MCF 10A (cell line): ENCODE results near the gene AUTS2. TPM values are rescaled to one million over a fixed set of nuclear protein-coding genes. Genes with fewer than 3 reads are reported as not detected.

Experiments
- BruUV-seq: library from RNA; stranded (reverse); fragments of 400-500 nt; replicated peaks from 2 replicates; lab custom pipeline; 2021; lab: Mats Ljungman, UMichigan
- CTCF ChIA-PET: fragments of 300-600 bp; sonication (Branson Sonifier 250); formaldehyde crosslinking; extraction: SDS; loops from one replicate; lab custom pipeline; 2021; ENCODE audit warnings: antibody characterized with exemption, inconsistent platforms; lab: Yijun Ruan, JAX
- POLR2A ChIA-PET: fragments of 300-600, 350-650 bp; sonication (Branson Sonifier 250); formaldehyde crosslinking; extraction: SDS; loops from one replicate; lab custom pipeline; 2020; ENCODE audit warnings: antibody characterized with exemption, inconsistent platforms; lab: Yijun Ruan, JAX
- DNase-seq: peaks from one replicate; pipeline ENCODE4 v3.0.0-alpha.2; 2018; ENCODE audit not compliant: unreplicated experiment
- H3K27ac Mint-ChIP-seq: one replicate; pipeline ENCODE4 v1.8.0; 2022; ENCODE audit warnings: mild to moderate bottlenecking, low read depth, mixed read lengths; ENCODE audit not compliant: unreplicated experiment
- H3K27me3 Mint-ChIP-seq: one replicate; pipeline ENCODE4 v1.8.0; 2022; ENCODE audit warnings: mixed read lengths; ENCODE audit not compliant: insufficient read depth, unreplicated experiment
- H3K36me3 Mint-ChIP-seq: one replicate; pipeline ENCODE4 v1.8.0; 2022; ENCODE audit warnings: mild to moderate bottlenecking, moderate library complexity, mixed read lengths; ENCODE audit not compliant: insufficient read depth, unreplicated experiment
- H3K4me1 Mint-ChIP-seq: one replicate; pipeline ENCODE4 v1.8.0; 2022; ENCODE audit warnings: mixed read lengths; ENCODE audit not compliant: insufficient read depth, unreplicated experiment
- H3K4me3 Mint-ChIP-seq: one replicate; pipeline ENCODE4 v1.8.0; 2022; ENCODE audit warnings: mild to moderate bottlenecking, moderate library complexity, mixed read lengths; ENCODE audit not compliant: unreplicated experiment
- H3K9me3 Mint-ChIP-seq: one replicate; pipeline ENCODE4 v1.8.0; 2022; ENCODE audit warnings: mixed read lengths; ENCODE audit not compliant: unreplicated experiment
- CTCF ChIP-seq: fragments of 200-600 bp; IDR thresholded peaks from one replicate; pipeline ENCODE4 v1.8.0; 2022; ENCODE audit warnings: antibody characterized with exemption, mild to moderate bottlenecking; ENCODE audit not compliant: unreplicated experiment
- intact Hi-C: fragments of 100-400 bp; cut with micrococcal nuclease; formaldehyde crosslinking; loops from 2 replicates; pipeline ENCODE4 v1.14.1; 2022
- total RNA-seq: library from RNA; stranded (reverse); gene quantifications from 2 replicates; pipeline ENCODE4 v1.2.3, GENCODE V29; 2022

AUTS2 gene
- total RNA-seq, 1 experiment from 2014 or later: 1.3 TPM

- TF ChIP-seq CTCF: no peak
- no TSS peak for BruUV-seq
- POLR2A ChIA-PET: no interaction called here
- Mint-ChIP-seq H3K4me3 (no peak overlapping the region), H3K27ac (no peak overlapping the region), H3K4me1 (no peaks in the 10 kb centered on the region), H3K27me3 (no peaks in the 10 kb centered on the region), H3K9me3 (peaks cover 16% of the 10 kb centered on the region), H3K36me3 (no peaks in the 10 kb centered on the region)
- no peak for DNase-seq
- CTCF ChIA-PET: no interaction called here
- intact Hi-C loops: no loop called here
Observed at GRCh38 chr7:70288781-70289456, 690.6 kb downstream of the AUTS2 start.

GRCh38 chr7:70292716-70293115 lies 694.4 kb downstream of the AUTS2 start:
- H3K9me3 Mint-ChIP-seq: peaks cover 36% of the 10 kb centered on the region
- BruUV-seq: no TSS peak
- H3K27me3 Mint-ChIP-seq: no peaks in the 10 kb centered on the region
- no peak for TF ChIP-seq CTCF
- no peak overlapping the region for H3K4me3 Mint-ChIP-seq
- no peak for DNase-seq
- no peak overlapping the region for H3K27ac Mint-ChIP-seq
- intact Hi-C loops: no loop called here
- H3K4me1 Mint-ChIP-seq: no peaks in the 10 kb centered on the region
- no peaks in the 10 kb centered on the region for H3K36me3 Mint-ChIP-seq
- POLR2A ChIA-PET: no interaction called here
- CTCF ChIA-PET: no interaction called here

- BruUV-seq: no TSS peak
- no peak overlapping the region for H3K4me3 Mint-ChIP-seq
- no peak for TF ChIP-seq CTCF
- H3K27ac Mint-ChIP-seq: no peak overlapping the region
- CTCF ChIA-PET: no interaction called here
- DNase-seq: no peak
- peaks cover 23% of the 10 kb centered on the region for H3K9me3 Mint-ChIP-seq
- no peaks in the 10 kb centered on the region for H3K36me3 Mint-ChIP-seq
- H3K4me1 Mint-ChIP-seq: no peaks in the 10 kb centered on the region
- H3K27me3 Mint-ChIP-seq: no peaks in the 10 kb centered on the region
- POLR2A ChIA-PET: no interaction called here
- intact Hi-C loops: no loop called here
Observed at GRCh38 chr7:70294211-70294911, 696.1 kb downstream of the AUTS2 start.

- intact Hi-C loops: no loop called here
- no peak for TF ChIP-seq CTCF
- Mint-ChIP-seq H3K9me3 (peaks cover 28% of the 10 kb centered on the region), H3K27ac (no peak overlapping the region), H3K27me3 (no peaks in the 10 kb centered on the region), H3K4me1 (no peaks in the 10 kb centered on the region), H3K4me3 (no peak overlapping the region), H3K36me3 (peaks cover 6% of the 10 kb centered on the region)
- no peak for DNase-seq
- no TSS peak for BruUV-seq
- CTCF ChIA-PET: interaction anchor here (0.7 kb wide), 1 partner anchor 28 kb away, joined by 3 read pairs; no protein-coding TSS in a partner anchor
- POLR2A ChIA-PET: no interaction called here
Observed at GRCh38 chr7:70298780-70299471, 700.7 kb downstream of the AUTS2 start.
